ENCODE results near the gene TCAIM. TPM values are rescaled to one million over a fixed set of nuclear protein-coding genes. Genes with fewer than 3 reads are reported as not detected.

TCAIM gene
- total RNA-seq, 2 experiments from 2014 or later = 2.9 to 4.2 TPM

DNA sequence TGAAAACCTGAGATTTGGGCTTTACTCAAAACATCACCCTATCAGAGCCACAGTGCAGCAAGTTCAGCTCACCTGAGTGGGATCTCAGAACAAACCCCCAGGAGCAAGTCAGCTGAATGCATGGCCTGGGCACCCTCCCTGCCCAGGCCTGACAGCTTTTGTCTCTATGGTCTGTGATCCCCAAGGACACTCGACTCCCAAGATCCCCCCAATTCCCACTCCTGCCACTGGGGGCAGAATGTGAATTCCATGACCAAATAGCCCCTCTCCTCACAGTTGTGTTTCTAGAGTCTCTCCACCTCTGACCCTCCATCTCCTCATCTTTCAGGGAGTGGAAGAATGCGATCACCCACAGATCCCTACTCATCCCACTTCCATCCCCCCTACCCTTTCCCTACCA lies 80.0 kb downstream of the TCAIM start:
- Mint-ChIP-seq H3K9me3 (no peaks in the 10 kb centered on the region), H3K36me3 (ENCODE audit: low read depth) (no peaks in the 10 kb centered on the region), H3K27me3 (no peaks in the 10 kb centered on the region), H3K4me1 (ENCODE audit: low read depth) (no peaks in the 10 kb centered on the region), H3K4me3 (no peak overlapping the region), H3K27ac (no peak overlapping the region)
- H3K36me3 ChIP-seq (ENCODE audit: insufficient read depth, low read length) = no peaks in the 10 kb centered on the region
- ChIA-PET POLR2A (no interaction called here), CTCF (no interaction called here)
- no peak overlapping the region for H3K27ac ChIP-seq (ENCODE audit: low read depth in 1 of 2, low read length in 2 of 2)
- H3K4me3 ChIP-seq (ENCODE audit: low read length) = no peak overlapping the region
- H3K27me3 ChIP-seq (ENCODE audit: control insufficient read depth in 1 of 2, insufficient read depth in 2 of 2, low read length in 2 of 2) = no peaks in the 10 kb centered on the region
- ATAC-seq (ENCODE audit: poor library complexity) = no peak
- no peaks in the 10 kb centered on the region for H3K4me1 ChIP-seq (ENCODE audit: insufficient read depth, low read length)
- intact Hi-C loops (cut with DNase I, micrococcal nuclease) = no loop called here
- TF ChIP-seq CTCF (IDR thresholded peaks at IDR 0.05) = no peak
- DNase-seq = no peak
- H3K9me3 ChIP-seq (ENCODE audit: control insufficient read depth in 1 of 2, insufficient read depth in 1 of 2, low read length in 2 of 2) = peaks cover 0 to 9% of the 10 kb centered on the region in 2 experiments

- DNase-seq (no peak), ATAC-seq (ENCODE audit: poor library complexity) (no peak)
- H3K36me3 Mint-ChIP-seq (ENCODE audit: low read depth) = no peaks in the 10 kb centered on the region
- ChIA-PET CTCF (no interaction called here), POLR2A (no interaction called here)
- Histone ChIP-seq H3K36me3 (ENCODE audit: insufficient read depth, low read length) (no peaks in the 10 kb centered on the region), H3K4me1 (ENCODE audit: insufficient read depth, low read length) (no peaks in the 10 kb centered on the region), H3K27ac (ENCODE audit: low read depth in 1 of 2, low read length in 2 of 2) (no peak overlapping the region), H3K27me3 (ENCODE audit: control insufficient read depth in 1 of 2, insufficient read depth in 2 of 2, low read length in 2 of 2) (no peaks in the 10 kb centered on the region), H3K4me3 (ENCODE audit: low read length) (no peak overlapping the region), H3K9me3 (ENCODE audit: control insufficient read depth in 1 of 2, insufficient read depth in 1 of 2, low read length in 2 of 2) (peaks cover 0 to 9% of the 10 kb centered on the region in 2 experiments)
- no peak for TF ChIP-seq CTCF (IDR thresholded peaks at IDR 0.05)
- H3K4me3 Mint-ChIP-seq = no peak overlapping the region
- H3K4me1 Mint-ChIP-seq (ENCODE audit: low read depth) = no peaks in the 10 kb centered on the region
- H3K9me3 Mint-ChIP-seq = no peaks in the 10 kb centered on the region
- intact Hi-C loops (cut with DNase I, micrococcal nuclease) = no loop called here
- no peak overlapping the region for H3K27ac Mint-ChIP-seq
- H3K27me3 Mint-ChIP-seq = no peaks in the 10 kb centered on the region
Measured at GRCh38 chr3:44419116-44419922, 80.8 kb downstream of the TCAIM start.

DNA sequence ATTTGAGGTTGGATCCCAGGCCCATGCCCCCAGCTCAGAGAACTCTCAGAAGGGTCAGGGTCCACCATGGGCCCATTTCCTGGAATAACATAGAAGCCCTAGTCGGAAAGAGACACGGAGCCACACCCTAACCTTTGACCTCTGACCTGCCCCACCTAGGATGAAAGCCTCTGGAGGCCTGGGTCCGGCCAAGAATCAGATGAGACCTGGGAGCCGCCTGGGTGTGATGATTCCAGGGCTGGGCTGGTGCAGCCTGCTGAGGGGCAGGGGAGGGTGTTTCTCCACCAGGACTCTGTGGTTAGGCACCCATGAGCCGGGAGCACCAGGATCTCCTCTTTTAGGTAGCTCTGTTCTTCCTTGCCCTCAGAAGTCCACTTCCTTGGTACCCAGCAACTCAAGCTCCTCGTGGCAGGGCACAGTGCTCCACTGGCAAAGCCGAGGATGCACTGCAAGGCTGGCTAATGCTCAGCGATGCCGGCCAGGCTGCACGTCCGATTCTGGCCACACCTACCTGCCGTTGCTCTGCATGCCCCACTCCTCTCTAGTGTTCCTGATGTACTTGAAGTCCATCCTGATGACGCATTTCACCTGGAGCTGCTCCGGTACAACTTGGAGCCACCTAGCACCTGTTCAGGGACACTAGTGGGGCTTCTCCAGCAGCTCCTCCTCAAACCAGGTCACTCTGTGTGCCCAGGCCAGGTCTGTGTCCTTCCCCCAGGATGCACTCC lies 81.5 kb downstream of the TCAIM start:
- DNase-seq = no peak
- no peak for ATAC-seq (ENCODE audit: poor library complexity)
- Histone ChIP-seq H3K27ac (ENCODE audit: low read depth in 1 of 2, low read length in 2 of 2) (no peak overlapping the region), H3K9me3 (ENCODE audit: control insufficient read depth in 1 of 2, insufficient read depth in 1 of 2, low read length in 2 of 2) (peaks cover 0 to 9% of the 10 kb centered on the region in 2 experiments), H3K36me3 (ENCODE audit: insufficient read depth, low read length) (no peaks in the 10 kb centered on the region), H3K4me1 (ENCODE audit: insufficient read depth, low read length) (no peaks in the 10 kb centered on the region), H3K27me3 (ENCODE audit: control insufficient read depth in 1 of 2, insufficient read depth in 2 of 2, low read length in 2 of 2) (no peaks in the 10 kb centered on the region), H3K4me3 (ENCODE audit: low read length) (no peak overlapping the region)
- H3K27ac Mint-ChIP-seq = no peak overlapping the region
- H3K36me3 Mint-ChIP-seq (ENCODE audit: low read depth) = no peaks in the 10 kb centered on the region
- TF ChIP-seq CTCF (IDR thresholded peaks at IDR 0.05) = no peak
- ChIA-PET POLR2A (no interaction called here), CTCF (no interaction called here)
- H3K27me3 Mint-ChIP-seq = no peaks in the 10 kb centered on the region
- intact Hi-C loops (cut with DNase I, micrococcal nuclease) = no loop called here
- H3K4me3 Mint-ChIP-seq = no peak overlapping the region
- no peaks in the 10 kb centered on the region for H3K4me1 Mint-ChIP-seq (ENCODE audit: low read depth)
- H3K9me3 Mint-ChIP-seq = no peaks in the 10 kb centered on the region

Measured in CD4-positive, alpha-beta T cell (primary cell).